ENCODE measurements around the gene ELAVL3. TPM values are rescaled to one million over a fixed set of nuclear protein-coding genes. Genes with fewer than 3 reads are reported as not detected.

Gene ELAVL3
- total RNA-seq, 1 experiment from 2014 or later = not detected

GRCh38 chr19:11425719-11426457 lies 55.0 kb downstream of the ELAVL3 start:
- no peak overlapping the region for H3K4me3 ChIP-seq (ENCODE audit: low read depth in 2 of 2, low read length in 2 of 2)
- CTCF ChIA-PET = no interaction called here
- in situ Hi-C loops (cut with HindIII; ENCODE audit: low pct_unique_long_range_greater_than_20kb, low sequenced_read_pairs) = no loop called here
- ATAC-seq (no peak), DNase-seq (ENCODE audit: low read depth, low spot score) (no peak)
- H3K4me1 ChIP-seq (ENCODE audit: control insufficient read depth, insufficient read depth, low read length) = no peaks in the 10 kb centered on the region
- POLR2A ChIA-PET = no interaction called here
- TF ChIP-seq SIN3A (IDR thresholded peaks at IDR 0.05; ENCODE audit: borderline replicate concordance, insufficient read depth, low read depth, low read length) (no peak), TCF7L2 (IDR thresholded peaks at IDR 0.05; ENCODE audit: low read depth, low read length) (no peak)
- TF ChIP-seq, protein P1, sequence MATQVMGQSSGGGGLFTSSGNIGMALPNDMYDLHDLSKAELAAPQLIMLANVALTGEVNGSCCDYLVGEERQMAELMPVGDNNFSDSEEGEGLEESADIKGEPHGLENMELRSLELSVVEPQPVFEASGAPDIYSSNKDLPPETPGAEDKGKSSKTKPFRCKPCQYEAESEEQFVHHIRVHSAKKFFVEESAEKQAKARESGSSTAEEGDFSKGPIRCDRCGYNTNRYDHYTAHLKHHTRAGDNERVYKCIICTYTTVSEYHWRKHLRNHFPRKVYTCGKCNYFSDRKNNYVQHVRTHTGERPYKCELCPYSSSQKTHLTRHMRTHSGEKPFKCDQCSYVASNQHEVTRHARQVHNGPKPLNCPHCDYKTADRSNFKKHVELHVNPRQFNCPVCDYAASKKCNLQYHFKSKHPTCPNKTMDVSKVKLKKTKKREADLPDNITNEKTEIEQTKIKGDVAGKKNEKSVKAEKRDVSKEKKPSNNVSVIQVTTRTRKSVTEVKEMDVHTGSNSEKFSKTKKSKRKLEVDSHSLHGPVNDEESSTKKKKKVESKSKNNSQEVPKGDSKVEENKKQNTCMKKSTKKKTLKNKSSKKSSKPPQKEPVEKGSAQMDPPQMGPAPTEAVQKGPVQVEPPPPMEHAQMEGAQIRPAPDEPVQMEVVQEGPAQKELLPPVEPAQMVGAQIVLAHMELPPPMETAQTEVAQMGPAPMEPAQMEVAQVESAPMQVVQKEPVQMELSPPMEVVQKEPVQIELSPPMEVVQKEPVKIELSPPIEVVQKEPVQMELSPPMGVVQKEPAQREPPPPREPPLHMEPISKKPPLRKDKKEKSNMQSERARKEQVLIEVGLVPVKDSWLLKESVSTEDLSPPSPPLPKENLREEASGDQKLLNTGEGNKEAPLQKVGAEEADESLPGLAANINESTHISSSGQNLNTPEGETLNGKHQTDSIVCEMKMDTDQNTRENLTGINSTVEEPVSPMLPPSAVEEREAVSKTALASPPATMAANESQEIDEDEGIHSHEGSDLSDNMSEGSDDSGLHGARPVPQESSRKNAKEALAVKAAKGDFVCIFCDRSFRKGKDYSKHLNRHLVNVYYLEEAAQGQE (IDR thresholded peaks at IDR 0.05; ENCODE audit: insufficient read depth in 1 of 2, low read depth in 2 of 2, low read length in 1 of 2) = no peak
- intact Hi-C loops (cut with micrococcal nuclease; ENCODE audit: unreplicated experiment) = no loop called here
- no peaks in the 10 kb centered on the region for H3K27me3 ChIP-seq (ENCODE audit: control insufficient read depth, insufficient read depth, low read length)
- no peaks in the 10 kb centered on the region for H3K36me3 ChIP-seq (ENCODE audit: control insufficient read depth, insufficient read depth, low read length)
- no TSS peak for BruUV-seq (replicated peaks)
- no peaks in the 10 kb centered on the region for H3K9me3 ChIP-seq (ENCODE audit: control insufficient read depth, insufficient read depth, low read depth, low read length)
- H3K27ac ChIP-seq (ENCODE audit: low read length) = no peak overlapping the region

DNA sequence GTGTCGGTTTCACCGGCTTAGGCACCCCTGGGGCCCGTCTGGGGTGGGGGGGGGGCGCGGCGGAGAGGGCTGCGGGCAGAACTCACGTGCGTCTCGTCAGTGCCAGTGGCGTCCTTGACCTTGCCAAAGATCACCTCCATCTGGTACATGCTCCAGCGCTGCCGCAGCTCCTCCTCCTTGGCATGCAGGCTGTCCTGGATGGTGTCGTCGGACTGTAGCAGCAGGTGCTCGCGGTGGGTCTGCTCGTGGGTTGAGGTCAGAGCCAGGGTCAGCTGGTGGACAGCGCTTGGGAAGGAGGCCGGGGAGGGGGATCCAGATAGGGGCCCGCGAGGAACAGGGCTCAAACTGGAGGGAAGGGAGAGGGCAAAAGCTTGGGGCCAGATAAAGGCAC lies 57.1 kb downstream of the ELAVL3 start:
- H3K9me3 ChIP-seq (ENCODE audit: control insufficient read depth, insufficient read depth, low read depth, low read length) = no peaks in the 10 kb centered on the region
- ATAC-seq (no peak), DNase-seq (ENCODE audit: low read depth, low spot score) (no peak)
- CTCF ChIA-PET = no interaction called here
- H3K27me3 ChIP-seq (ENCODE audit: control insufficient read depth, insufficient read depth, low read length) = no peaks in the 10 kb centered on the region
- no peak overlapping the region for H3K4me3 ChIP-seq (ENCODE audit: low read depth in 2 of 2, low read length in 2 of 2)
- TF ChIP-seq CTCF (IDR thresholded peaks at IDR 0.05) = no peak
- TF ChIP-seq, protein P1 (IDR thresholded peaks at IDR 0.05; ENCODE audit: insufficient read depth in 1 of 2, low read depth in 2 of 2, low read length in 1 of 2) = no peak
- TF ChIP-seq POLR2AphosphoS5 (IDR thresholded peaks at IDR 0.05; ENCODE audit: low read depth, low read length) = no peak
- TF ChIP-seq TCF7L2 (IDR thresholded peaks at IDR 0.05; ENCODE audit: low read depth, low read length) = no peak
- TF ChIP-seq SIN3A (IDR thresholded peaks at IDR 0.05; ENCODE audit: borderline replicate concordance, insufficient read depth, low read depth, low read length) = no peak
- no peaks in the 10 kb centered on the region for H3K4me1 ChIP-seq (ENCODE audit: control insufficient read depth, insufficient read depth, low read length)
- no TSS peak for BruUV-seq (replicated peaks)
- no peak overlapping the region for H3K27ac ChIP-seq (ENCODE audit: low read length)
- H3K36me3 ChIP-seq (ENCODE audit: control insufficient read depth, insufficient read depth, low read length) = peaks cover 2% of the 10 kb centered on the region; the same call in 1 of the 2 replicates
- POLR2A ChIA-PET = no interaction called here
- in situ Hi-C loops (cut with HindIII; ENCODE audit: low pct_unique_long_range_greater_than_20kb, low sequenced_read_pairs) = no loop called here
- intact Hi-C loops (cut with micrococcal nuclease; ENCODE audit: unreplicated experiment) = no loop called here
